ENCODE measurements around the gene STXBP5. TPM values are rescaled to one million over a fixed set of nuclear protein-coding genes. Genes with fewer than 3 reads are reported as not detected.

STXBP5 gene
- total and polyA plus RNA-seq, 9 of the 15 experiments (the other 6 are each of a cell fraction or from before 2014, with no cell fraction given): 23.3 to 172 (median 71.5) TPM

- Histone ChIP-seq H2AFZ (ENCODE audit: low read depth, low read length) (peak overlapping the region; percentile 91), H3K9me1 (ENCODE audit: control insufficient read depth, insufficient read depth, low read length) (no peaks in the 10 kb centered on the region), H3K4me2 (ENCODE audit: insufficient read depth, low read length) (no peak overlapping the region), H3K4me3 (no peak overlapping the region), H3K27me3 (ENCODE audit: control insufficient read depth in 2 of 2, insufficient read depth in 2 of 2, low read length in 2 of 2) (no peaks in the 10 kb centered on the region), H3K9ac (ENCODE audit: insufficient read depth in 1 of 2, low read depth in 2 of 2, low read length in 2 of 2) (peak overlapping the region in 1 of 2 experiments; percentile 5; a peak in 1 of 4 replicates), H3K36me3 (ENCODE audit: control insufficient read depth, insufficient read depth, low read length) (no peaks in the 10 kb centered on the region; the same call in 2 of the 3 replicates), H4K20me1 (replicated peaks; ENCODE audit: control insufficient read depth, insufficient read depth, low read length) (no peaks in the 10 kb centered on the region), H3K9me3 (replicated peaks; ENCODE audit: control insufficient read depth, insufficient read depth, low read depth, low read length) (0 out of 2 replicates have a peak, but pooled peaks cover 3% of the 10 kb centered on the region), H3K4me1 (replicated peaks in 1 of 2; ENCODE audit: control insufficient read depth in 2 of 2, insufficient read depth in 2 of 2, low read length in 2 of 2) (peaks cover 7 to 55% of the 10 kb centered on the region in 2 experiments), H3K79me2 (ENCODE audit: control insufficient read depth, insufficient read depth, low read length) (no peaks in the 10 kb centered on the region), H3K27ac (ENCODE audit: extremely low read depth, low read depth, low read length) (peak overlapping the region; percentile 86; the same call in 1 of the 3 replicates)
- DNase-seq (ENCODE audit: extremely low read depth in 1 of 4, low spot score in 3 of 4) (no peak), ATAC-seq (no peak), FAIRE-seq (no peak)
- WGBS (ENCODE audit: insufficient coverage, low coverage, missing lambda C conversion rate): 15% methylated on average over 2 of the region's 2 CpGs
- in situ Hi-C loops (cut with MboI): no loop called here
- intact Hi-C loops (cut with micrococcal nuclease): no loop called here
- CTCF ChIA-PET (ENCODE audit: low intra/inter-chr PET ratio): no interaction called here
- 0 out of 2 replicates have a peak, but pooled peaks have one; percentile 7 for TF ChIP-seq RFX1 (IDR thresholded peaks at IDR 0.05)
- 0 out of 2 replicates have a peak, but pooled peaks have one; percentile 28 for TF ChIP-seq POLR2H (tag; IDR thresholded peaks at IDR 0.05; ENCODE audit: low read depth)
- TF ChIP-seq NR2C2 (CRISPR knock-in tag; IDR thresholded peaks at IDR 0.05): no peak
- TF ChIP-seq NR2C2 (tag; IDR thresholded peaks at IDR 0.05): 0 out of 2 replicates have a peak, but pooled peaks have one; percentile 17
- TF ChIP-seq TEAD1 (CRISPR knock-in tag; IDR thresholded peaks at IDR 0.05): no peak
- 0 out of 2 replicates have a peak, but pooled peaks have one; percentile 47 for TF ChIP-seq THRAP3 (IDR thresholded peaks at IDR 0.05; ENCODE audit: borderline replicate concordance)
- TF ChIP-seq ZFPM2 (CRISPR knock-in tag; IDR thresholded peaks at IDR 0.05): 0 out of 2 replicates have a peak, but pooled peaks have one; percentile 23
- TF ChIP-seq SPI1 (IDR thresholded peaks at IDR 0.05; ENCODE audit: borderline replicate concordance, low read depth, low read length): 0 out of 2 replicates have a peak, but pooled peaks have one; percentile 16
- no peak for TF ChIP-seq SMAD4 (CRISPR knock-in tag; conservative IDR thresholded peaks at IDR 0.05)
- TF ChIP-seq CEBPG (CRISPR knock-in tag; IDR thresholded peaks at IDR 0.05): no peak
- TF ChIP-seq CEBPG (tag; conservative IDR thresholded peaks at IDR 0.05 in 1 of 2, IDR thresholded peaks at IDR 0.05 in 1 of 2): 0 out of 4 replicates have a peak, but pooled peaks of 1 of the 2 experiments have one; percentile 7
- TF ChIP-seq BACH1 (tag; IDR thresholded peaks at IDR 0.05): 0 out of 2 replicates have a peak, but pooled peaks have one; percentile 19
- no peak for TF ChIP-seq ZFX (CRISPR knock-in tag; IDR thresholded peaks at IDR 0.05)
- TF ChIP-seq PBX2 (CRISPR knock-in tag; IDR thresholded peaks at IDR 0.05; ENCODE audit: low read depth): no peak
- TF ChIP-seq PBX2 (tag; conservative IDR thresholded peaks at IDR 0.05; ENCODE audit: low read depth): 0 out of 2 replicates have a peak, but pooled peaks have one; percentile 3
- 0 out of 2 replicates have a peak, but pooled peaks have one; percentile 12 for TF ChIP-seq TSHZ1 (CRISPR knock-in tag; IDR thresholded peaks at IDR 0.05)
- BruUV-seq (replicated peaks): no TSS peak
- POLR2A ChIA-PET: interaction anchor here (0.8 to 2.3 kb wide), 4 partner anchors 9 to 22 kb away, joined by 3 to 7 read pairs (median 3); no protein-coding TSS in a partner anchor
Measured at GRCh38 chr6:147157930-147158329, 46.3 kb upstream of the STXBP5 start.

Data from K562 (cell line).